Measurements from ENCODE around the gene ZNF334.

Gene ZNF334

DNA sequence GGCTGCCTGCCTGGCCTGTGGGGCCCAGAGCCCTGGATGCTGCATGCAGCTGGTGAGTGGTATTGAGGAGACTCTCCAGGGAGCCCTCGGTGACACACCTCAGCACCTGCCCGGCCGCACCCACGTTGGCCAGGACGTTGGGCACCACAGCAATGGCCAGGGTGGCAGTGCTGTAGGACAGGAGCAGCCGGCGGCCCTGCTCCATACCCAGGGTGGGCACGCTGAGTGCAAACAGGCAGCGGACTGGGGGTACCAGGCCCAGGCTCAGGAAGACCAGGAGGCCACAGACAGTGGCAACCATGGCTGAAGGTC is 32.4 kb upstream of the ZNF334 start:
- no peak for DNase-seq (ENCODE audit: low read depth, low spot score)

DNA sequence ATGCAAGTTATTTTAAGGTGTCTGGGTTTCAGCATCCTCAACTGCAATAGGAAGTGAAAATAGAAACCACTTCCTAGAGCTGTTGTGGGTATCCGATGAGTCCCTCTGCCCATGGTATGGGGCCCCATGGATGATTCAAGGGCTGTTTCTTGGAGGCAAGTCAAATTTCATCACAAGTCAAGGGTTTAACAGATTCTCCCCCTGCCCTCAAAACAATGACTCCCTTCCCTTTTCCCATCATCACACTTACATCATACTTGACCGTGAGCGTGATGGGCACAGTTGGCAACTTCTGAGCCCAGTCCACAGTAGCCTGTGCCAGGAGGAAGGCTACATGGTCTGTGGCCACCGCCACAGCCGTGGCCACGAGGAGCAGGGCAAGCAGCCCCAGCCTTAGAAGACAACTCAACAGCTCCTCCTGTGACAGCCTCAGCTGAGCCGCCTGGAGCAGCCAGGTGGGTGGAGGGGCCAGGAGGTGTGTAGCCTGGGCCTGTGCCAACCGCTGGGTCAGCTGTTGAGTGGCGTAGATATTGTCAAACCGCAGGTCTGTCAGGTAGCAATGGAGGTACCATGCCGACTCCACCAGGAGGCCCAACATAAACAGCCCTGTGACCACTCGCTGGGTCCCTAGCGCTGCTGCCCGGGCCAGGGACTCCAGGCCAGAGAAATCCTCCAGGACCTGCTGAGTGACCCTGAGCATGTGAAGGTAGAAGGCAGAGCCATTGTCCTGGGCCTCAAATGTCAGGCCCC is 31.9 kb upstream of the ZNF334 start:
- DNase-seq (ENCODE audit: low read depth, low spot score), result no peak

DNA sequence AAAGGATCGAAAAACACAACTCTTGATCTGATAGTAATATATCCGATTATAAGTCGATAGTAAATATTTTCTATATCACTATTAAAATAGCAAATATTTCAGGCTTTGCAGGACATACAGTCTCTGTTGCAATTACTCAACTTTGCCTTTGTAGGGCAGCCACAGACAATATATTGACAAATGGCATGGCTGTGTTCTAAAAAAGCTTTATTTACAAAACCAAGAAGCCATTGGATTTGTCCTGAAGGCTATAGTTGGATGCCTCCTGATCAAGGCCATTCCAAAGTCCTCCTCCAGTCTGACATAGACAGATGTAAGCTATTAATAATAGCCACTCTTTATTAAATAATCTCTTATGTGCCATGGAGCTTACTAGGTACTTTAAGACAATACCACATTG is 31.2 kb upstream of the ZNF334 start:
- DNase-seq (ENCODE audit: low read depth, low spot score), result no peak

DNA sequence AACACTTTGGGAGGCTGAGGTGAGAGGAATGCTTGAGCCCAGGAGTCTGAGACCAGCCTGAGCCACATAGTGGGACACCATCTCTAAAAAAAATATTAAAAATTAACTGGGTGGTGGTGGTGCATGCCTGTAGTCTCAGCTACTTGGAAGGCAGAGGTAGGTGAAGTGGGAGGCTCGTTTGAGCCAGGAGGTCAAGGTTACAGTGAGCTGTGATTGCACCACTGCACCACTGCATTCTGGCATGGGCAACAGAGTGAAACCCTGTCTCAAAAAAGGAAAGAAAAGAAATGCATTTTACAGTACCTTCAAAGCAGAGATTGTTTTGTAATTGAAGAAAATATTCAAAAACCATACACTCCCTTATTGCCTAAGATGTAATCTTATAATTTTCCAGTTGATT is 30.6 kb upstream of the ZNF334 start:
- DNase-seq (ENCODE audit: low read depth, low spot score), result no peak

DNA sequence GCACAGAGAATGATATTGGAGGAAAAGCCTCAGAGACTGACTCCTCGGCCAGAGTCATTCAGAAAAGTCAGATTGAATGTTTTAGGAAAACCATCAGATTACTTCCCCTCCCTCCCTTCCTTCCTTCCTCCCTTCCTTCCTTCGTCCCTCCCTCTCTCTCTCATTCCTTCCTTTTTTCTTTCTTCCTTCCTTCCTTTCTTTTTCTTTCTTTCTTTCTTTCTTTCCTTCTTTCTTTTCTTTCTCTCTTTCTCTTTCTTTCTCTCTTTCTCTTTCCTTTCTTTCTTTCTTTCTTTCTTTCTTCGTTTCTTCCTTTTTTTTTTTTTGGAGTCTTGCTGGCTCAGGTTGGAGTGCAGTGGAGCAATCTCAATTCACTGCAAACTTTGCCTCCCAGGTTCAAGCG is 29.7 kb upstream of the ZNF334 start:
- DNase-seq (ENCODE audit: low read depth, low spot score), result no peak

DNA sequence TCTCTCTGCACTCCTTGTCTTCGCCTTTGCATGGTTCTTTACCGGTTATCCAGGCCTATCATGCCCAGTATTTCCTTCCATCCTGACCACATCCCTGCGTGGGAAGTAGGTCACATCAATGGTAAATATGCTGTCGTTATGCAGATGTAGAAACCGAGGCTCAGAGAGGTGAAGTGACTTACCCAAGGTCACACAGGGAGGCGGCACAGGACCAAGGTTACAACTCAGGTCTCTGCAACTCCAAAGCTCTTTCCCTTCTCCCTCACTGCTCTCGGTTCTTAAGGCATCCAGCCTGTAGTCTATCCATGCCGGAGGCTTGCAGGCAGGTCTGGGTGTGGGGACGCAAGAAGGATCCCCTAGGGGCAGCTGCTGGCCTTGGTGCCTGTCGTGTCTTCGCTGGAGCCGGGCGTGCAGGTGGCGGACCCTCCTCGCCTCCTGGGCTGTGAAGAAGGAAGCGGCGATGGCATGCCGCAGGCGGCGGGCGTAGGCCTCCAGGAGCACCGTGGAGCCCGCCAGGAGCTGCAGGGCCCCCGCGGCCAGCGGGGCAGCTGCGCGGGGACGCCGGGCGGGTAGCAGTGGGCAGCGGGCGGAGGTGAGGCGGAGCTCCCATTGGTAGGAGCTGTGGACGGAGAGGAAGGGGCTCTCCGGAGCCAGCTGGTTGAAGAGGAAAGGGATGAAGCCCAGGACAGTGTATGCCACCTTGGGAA is 28.0 kb upstream of the ZNF334 start:
- no peak for DNase-seq (ENCODE audit: low read depth, low spot score)

DNA sequence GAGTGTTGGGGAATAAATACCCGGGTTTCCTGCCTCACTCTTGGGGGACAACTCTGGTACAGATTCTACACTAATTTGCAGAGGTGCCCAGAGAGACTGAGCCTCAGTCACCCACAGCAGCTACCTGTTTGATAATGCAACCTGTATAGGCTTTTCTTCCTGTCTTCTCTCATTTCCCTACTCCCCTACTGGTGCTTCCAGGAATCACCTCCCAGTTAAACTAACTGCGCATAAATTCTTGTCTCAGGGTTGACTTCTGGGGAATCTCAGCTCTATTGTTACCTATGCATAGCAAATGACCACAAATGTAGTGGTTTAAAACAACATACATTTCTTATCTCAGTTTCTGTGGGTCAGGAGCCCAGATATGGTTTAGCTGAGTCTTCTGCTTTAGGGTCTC is 25.8 kb upstream of the ZNF334 start:
- no peak for DNase-seq (ENCODE audit: low read depth, low spot score)

DNA sequence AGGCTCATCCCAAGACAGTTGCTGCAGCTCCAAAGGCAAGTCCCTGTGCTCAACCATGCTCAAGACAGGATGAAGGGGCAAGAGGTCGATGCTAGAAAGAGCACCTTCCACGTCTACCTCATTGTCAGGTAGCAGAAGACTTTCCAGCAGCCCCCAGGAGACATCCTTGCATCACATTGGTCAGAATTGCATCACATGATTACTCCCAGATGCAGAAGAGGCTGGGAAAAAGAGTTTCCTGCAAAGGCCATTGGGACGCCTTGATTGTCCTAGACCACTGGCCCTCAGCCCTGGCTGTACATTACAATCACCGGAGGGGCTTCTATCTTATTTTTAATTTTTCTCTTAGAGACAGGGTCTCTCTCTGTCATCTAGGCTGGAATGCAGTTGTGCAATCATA is 17.3 kb upstream of the ZNF334 start:
- DNase-seq (ENCODE audit: low read depth, low spot score), result no peak

DNA sequence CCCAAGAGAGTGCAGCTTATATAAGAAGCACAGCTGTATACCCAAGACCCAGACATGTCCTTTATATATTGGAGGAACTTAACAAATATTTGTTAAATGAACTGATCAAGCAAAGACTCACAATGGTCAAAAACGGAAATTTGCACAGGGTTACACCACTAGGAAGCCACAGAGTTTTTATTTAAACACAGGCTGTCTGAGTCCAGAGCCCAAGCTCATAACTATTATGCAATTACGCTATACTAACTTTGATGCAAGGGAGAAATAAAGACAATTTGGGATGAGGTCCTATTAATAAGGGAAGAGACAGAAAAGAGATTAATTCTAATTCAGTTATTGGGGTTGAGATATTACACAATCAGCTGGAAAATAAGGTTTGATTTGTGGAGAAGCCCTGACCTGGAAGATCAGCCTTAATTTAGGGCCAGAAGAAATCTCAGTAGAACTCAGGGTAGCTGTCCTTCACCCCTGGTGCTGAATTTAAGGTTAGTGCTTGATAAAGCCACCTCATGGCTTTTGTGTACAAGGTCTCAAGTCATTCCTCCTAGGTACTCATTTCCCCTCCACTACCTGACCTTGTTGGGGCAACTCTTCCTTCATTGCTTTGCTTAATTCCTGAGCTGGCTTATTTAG is 10.5 kb upstream of the ZNF334 start:
- no peak for DNase-seq (ENCODE audit: low read depth, low spot score)

DNA sequence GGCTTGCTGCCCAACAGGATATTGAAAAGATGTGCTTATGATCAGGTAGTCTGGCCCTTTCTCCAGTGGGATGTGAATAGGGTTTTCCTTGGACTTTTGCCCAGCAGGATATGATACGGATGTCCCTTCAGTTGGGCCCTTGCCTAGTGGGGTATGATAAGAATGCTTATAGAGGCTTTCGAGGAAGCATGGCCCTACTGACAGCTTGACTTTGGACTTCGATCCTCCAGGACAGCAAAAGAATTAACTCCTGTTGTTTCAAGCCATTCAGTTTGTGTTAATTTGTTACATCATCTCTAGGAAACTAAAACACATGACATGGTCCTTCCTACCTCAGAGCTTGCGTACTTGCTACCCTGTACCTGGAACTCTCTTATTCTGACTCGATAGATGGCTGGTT is 9.7 kb upstream of the ZNF334 start:
- DNase-seq (ENCODE audit: low read depth, low spot score), result no peak

DNA sequence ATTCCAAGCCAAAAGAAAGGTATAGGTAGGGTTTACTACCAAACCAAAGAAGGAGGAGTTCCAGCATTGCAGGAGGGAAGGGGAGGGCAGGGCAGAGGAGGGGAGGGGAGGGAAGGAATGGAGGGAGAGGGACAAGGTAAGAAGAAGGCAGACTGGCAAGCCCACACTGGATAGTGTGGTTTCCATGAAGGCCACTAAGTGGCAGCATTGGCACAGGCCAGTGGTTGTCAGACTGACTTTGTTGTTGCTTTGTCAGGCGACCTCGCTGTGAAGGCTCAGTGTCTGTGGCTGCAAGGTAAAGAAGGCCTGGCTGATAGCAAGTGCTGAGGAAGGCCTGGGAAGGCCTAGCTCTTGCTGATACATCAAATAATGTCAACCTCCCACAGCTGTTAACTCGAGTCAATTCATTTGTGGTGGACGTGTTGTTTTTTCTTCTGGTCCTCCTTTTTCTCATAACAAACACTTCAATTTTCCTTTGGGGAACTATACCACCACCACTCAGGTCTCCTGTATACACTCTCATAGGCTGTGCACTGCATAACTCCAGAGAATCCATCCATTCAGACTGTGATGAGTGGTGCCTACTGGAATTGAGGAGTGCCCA is 7.7 kb upstream of the ZNF334 start:
- DNase-seq (ENCODE audit: low read depth, low spot score), result no peak

DNA sequence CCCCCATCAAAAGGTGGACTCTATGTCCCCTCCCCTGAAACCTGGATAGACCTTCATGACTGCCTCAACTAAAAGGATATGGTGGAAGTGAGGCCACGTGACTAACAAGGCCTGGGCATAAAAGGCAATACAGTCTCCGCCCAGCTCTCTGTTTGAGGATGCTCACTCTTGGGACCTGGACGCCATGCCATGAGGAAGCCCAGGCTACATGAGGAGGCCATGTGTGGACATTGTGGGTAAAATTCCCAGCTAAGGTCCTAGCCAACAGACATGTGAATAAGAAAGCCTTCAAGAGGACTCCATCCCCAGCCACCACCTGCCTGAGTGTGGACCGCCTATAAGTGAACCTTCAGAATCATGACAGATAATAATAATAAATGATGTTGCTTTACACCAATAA is 7.2 kb upstream of the ZNF334 start:
- no peak for DNase-seq (ENCODE audit: low read depth, low spot score)

DNA sequence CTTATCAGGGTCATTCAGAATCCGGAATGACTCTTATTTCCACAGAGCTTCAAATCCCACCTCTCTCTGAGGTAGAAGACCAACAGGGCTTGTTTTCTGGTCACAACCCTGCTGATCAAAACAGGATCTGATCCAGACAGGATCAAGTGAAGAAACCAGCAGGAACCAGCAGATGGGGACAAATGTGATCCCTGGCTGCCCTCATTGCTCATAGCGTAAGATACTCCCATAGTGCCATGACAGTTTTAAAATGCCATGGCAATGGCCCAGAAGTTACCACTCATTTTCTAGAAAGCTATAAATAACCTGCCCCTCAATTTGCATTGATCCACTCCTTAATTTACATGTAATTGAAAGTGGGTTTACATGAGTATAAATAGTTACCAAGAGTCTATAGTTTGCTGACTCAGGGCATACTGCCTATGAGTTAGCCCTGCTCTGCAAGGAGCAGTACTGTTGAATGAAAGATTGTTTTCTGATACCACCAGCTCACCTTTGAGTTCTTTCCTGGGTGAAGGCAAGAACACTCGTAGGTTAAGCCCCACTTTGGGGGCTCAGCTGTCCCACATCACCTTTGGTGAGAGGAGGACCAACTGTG is 6.2 kb upstream of the ZNF334 start:
- DNase-seq (ENCODE audit: low read depth, low spot score), result no peak

DNA sequence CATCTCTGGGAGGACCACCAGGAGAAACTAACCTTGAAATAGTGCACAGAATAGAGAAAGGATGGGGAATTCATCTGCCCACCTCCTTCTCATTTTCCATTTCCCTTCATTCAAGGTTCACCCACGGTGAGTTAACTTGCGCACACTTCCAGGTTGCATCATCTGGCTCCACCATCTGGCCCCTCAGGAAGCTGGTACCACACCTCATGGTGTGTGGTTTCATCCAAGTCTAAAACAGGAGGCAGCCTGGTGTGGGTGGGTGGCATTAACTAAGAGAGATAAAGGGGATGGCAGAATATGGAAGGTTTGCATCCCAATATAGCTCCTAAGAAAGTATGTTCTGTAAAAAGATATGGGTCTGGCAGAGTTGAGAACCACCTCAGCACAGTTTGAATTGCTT is 3.8 kb downstream of the ZNF334 start:
- no peak for DNase-seq (ENCODE audit: low read depth, low spot score)

DNA sequence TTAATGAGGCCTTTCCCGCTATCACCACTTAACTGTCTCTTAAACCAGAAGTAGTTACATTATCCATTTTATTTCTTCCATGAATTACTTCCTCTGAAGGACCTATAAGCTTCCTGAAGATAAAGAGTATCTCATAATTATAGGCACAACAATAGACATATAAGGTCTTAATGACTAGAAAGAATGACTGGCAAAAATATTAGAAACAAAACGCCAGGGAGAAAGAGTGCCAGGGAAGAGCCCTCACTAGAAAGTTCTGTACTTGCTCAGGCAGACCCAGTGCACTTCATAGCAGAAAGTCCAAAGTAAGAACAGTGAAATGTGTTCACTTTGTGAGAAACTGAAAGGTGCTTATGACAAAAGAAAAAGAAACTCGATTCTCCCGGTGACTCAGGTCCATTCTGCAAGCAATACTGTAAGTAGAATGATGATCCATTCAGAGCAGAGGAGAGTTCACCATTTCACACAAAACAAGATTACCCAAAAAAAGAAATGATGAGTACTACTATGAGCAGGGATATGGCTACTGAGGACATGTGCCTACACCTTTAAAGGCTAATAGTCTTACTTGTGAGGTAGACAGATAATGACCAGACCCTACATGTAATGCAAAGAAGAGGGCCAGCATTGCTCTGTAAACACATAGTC is 5.5 kb downstream of the ZNF334 start:
- no peak for DNase-seq (ENCODE audit: low read depth, low spot score)

DNA sequence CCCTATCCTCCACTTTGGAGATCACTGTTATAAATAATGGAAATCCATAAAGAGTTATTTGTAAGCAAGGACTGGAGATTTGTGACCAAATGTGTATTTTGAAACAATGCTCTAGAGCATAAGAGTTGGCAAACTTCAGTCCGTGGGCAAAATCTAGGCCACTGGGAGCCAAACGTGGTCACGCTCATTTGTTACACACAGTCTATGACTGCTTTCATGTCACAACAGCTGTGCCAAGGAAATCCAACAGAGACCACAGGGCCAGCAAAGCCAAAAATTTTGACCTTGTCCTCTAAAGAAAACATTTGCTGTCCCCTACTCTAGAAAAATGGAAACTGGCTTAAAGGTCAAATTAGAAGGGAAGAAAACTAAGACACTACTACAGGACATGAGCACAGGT is 7.9 kb downstream of the ZNF334 start:
- DNase-seq (ENCODE audit: low read depth, low spot score), result no peak

DNA sequence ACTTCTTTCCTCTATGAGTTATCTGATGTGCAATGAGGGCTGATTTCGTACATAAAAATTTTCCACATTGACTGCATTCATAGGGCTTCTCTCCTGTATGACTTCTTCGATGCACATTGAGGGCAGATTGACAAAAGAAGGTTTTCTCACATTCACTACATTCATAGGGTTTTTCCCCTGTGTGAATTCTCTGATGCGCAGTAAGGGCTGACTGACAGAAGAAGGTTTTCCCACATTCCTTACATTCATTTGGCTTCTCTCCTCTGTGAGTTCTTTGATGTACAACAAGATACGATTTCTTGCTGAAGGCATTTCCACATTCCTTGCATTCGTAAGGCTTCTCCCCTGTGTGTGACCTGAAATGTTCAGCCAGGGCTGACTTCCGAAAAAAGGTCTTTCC is 11.4 kb downstream of the ZNF334 start:
- DNase-seq (ENCODE audit: low read depth, low spot score), result no peak

DNA sequence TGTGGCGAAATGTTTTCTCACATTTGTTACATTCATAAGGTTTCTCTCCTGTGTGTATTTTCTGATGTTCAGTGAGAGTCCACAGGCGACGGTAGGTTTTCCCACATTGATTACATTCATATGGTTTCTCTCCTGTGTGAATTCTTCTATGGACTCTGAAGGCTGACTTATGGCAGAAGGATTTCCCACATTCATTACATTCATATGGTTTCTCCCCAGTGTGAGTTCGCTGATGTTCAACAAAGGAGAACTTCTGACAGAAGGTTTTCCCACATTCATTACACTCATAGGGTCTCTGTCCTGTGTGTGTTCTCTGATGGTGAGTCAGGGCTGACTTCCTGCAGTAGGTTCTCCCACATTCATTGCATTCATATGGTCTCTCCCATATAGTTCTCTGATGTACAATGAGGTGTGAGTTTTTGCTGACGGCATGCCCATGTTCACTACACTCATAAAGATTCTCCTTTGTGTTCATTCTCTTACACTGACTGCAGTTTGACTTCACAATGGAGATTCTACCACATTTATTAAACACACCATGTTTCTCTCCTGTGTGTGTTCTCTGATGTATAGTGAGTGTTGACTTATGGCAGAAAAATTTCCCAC is 11.9 kb downstream of the ZNF334 start:
- no peak for DNase-seq (ENCODE audit: low read depth, low spot score)

DNA sequence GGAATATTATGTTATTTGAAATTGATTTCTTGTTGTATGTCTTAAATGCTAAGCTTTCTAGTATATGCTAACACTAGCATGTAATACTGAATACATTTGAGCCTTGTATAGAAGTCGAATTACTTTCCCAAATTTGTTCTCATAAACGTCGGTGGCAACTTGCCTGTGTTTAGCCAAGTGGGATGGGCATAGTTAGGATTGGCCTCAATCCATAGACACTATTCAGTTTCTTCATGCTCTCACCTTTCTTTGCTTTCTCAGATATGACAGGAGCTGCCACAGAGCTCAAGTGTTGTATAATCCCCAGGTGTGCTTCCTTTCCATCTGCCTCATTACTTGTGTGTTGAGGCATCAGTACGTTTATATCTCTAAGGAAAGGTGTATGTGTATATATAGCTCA is 19.3 kb downstream of the ZNF334 start:
- no peak for DNase-seq (ENCODE audit: low read depth, low spot score)

DNA sequence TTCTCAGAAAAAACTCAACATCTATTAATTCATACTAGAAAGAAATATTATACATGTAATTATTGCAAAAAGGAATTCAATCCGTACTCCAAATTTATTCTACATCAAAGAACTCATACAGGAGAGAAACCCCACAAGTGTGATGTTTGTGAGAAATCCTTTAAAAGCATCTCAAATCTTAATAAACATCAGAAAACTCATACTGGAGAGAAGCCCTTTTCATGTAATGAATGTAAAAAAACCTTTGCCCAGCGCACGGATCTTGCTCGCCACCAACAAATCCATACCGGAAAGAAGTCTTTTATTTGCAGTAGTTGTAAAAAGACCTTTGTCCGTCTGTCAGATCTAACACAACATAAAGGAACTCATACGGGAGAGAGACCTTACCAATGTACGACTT is 22.0 kb downstream of the ZNF334 start:
- no peak for DNase-seq (ENCODE audit: low read depth, low spot score)

DNA sequence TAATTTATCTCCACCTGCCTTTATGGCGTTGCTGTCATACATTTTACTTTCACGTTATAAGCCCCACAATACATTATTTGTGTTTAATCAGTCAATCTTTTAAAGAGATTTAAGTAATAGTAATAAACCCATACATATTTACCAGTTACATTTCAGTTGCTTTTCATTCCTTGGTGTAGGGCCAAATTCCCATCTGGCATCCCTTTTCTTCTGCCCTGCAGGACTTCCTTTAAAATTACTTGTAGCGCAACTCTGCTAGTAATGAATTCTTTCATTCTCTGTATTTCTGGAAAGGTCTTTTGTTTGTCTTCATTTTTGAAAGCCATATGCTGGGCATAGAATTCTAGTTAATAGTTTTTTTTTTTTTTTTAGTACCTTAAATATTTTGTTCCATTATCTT is 24.9 kb downstream of the ZNF334 start:
- no peak for DNase-seq (ENCODE audit: low read depth, low spot score)

DNA sequence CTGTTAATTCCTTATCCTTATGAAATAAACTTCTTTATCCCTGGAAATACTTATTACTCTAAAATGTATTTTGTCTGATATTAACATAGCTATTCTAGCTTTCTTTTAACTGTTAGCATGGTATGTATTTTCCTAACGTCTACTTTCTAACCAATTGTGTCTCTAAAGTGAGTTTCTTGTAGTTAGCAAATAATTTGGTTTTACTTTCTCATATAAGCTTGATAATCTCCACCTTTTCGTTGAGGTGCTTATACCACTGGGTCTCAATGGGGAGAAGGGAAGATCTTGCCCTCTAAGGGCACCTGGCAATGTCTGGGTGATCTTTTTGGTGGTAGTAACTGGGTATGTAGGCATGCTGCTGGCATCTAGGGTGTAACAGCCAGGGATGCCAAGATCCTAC is 25.7 kb downstream of the ZNF334 start:
- no peak for DNase-seq (ENCODE audit: low read depth, low spot score)
